Activated CD4-positive, alpha-beta T cell treated with anti-CD3 and anti-CD28 coated beads for 48 hours (primary cell): Measurements from ENCODE around the gene STAT3.
"Not testable (repeated sequence)": the region's sequence is repeated elsewhere in the genome, so short reads cannot be mapped to it uniquely, and the experiment has no call there.

Experiments
- DNase-seq: peaks from one replicate; pipeline ENCODE4 v3.0.0-alpha.2; 2020

The STAT3 gene

GRCh38 chr17:42312285-42313130, 75.7 kb downstream of the STAT3 start:
- DNase-seq = peak; percentile 89

GRCh38 chr17:42312035-42312284, 76.3 kb downstream of the STAT3 start:
- DNase-seq = no peak

DNA sequence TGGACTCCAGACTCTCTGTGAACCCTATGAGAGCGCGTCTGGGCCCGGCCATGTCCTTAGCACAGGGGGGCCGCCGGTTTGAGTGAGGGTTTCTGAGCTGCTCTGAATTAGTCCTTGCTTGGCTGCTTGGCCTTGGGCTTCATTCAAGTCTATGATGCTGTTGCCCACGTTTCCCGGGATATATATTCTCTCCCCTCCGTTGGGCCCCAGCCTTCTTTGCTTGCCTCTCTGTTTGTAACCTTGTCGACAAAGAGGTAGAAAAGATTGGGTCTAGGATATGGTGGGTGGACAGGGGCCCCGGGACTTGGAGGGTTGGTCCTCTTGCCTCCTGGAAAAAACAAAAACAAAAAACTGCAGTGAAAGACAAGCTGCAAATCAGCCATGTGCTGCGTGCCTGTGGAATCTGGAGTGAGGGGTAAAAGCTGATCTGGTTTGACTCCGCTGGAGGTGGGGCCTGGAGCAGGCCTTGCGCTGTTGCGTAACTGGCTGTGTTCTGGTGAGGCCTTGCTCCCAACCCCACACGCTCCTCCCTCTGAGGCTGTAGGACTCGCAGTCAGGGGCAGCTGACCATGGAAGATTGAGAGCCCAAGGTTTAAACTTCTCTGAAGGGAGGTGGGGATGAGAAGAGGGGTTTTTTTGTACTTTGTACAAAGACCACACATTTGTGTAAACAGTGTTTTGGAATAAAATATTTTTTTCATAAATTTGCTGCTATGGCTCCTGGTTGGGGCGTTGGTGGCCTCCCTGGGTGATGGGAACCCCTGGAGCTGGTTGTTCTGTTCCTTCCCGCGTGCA, 76.8 kb downstream of the STAT3 start:
- DNase-seq = peak; percentile 52

GRCh38 chr17:42310787-42311215, 77.4 kb downstream of the STAT3 start:
- peak; percentile 52 for DNase-seq

DNA sequence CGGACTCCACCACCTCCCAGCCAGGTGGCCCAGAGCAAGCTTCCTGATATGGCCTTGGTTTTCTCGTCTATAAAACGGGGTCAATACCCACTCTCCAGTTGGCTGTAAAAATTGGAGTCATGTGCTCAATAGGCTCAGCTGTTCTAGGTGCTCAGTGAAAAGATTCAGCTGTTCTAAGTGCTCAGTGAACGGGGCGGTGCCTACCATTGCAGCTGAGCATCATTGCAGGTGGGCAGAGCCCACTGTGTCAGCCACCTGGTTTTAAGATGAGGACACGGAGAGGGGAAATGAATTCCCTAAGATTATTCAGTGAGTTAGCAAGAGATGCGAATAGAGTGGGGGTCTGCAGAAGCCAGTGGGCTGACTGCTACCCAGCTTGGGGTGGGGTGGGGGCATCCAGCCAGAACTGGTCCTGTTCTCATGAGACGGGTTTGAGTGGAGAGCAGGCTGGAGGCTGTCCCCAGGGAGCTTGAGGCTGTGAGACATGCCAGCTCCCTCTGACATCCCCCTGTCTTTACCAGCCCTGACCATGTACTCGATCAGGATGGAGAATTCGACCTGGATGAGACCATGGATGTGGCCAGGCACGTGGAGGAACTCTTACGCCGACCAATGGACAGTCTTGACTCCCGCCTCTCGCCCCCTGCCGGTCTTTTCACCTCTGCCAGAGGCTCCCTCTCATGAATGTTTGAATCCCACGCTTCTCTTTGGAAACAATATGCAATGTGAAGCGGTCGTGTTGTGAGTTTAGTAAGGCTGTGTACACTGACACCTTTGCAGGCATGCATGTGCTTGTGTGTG, 78.1 kb downstream of the STAT3 start:
- no peak for DNase-seq

DNA sequence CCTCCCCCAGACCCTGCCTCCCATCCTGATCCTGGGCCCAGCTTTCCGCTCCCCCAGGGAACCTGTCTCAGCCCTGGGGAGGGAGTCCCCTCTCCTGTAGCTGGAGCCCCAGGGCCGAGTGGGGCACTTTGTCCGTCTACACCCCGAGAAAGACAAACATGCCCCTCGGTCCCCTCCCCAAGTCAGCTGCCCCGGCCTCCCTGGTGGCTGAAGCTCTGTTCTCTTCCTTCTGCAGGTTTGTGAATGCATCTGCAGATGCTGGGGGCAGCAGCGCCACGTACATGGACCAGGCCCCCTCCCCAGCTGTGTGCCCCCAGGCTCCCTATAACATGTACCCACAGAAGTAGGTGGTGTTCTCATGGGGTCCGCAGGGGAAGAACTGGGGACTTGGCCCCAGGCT, 79.1 kb downstream of the STAT3 start:
- DNase-seq = no peak

DNA sequence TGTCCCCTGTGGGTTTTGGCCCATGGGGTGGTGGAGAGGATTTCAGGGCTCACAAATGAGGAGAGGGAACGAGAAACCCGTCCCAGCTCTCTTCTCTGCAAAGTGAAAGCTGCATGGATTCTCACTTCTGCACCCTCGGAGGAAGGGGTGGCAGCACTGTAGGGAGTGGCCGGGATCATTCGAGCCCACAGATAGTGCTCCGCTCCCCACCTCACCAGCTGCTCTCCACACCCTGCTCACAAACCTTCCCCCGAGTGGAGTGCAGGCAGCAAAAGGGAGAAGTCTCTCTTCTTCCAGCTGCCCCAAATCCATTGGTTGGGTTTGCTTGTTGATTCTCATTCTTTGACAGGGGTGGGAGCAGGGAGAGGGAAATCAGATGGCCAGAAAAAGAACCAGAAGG, 79.8 kb downstream of the STAT3 start:
- DNase-seq = no peak

DNA sequence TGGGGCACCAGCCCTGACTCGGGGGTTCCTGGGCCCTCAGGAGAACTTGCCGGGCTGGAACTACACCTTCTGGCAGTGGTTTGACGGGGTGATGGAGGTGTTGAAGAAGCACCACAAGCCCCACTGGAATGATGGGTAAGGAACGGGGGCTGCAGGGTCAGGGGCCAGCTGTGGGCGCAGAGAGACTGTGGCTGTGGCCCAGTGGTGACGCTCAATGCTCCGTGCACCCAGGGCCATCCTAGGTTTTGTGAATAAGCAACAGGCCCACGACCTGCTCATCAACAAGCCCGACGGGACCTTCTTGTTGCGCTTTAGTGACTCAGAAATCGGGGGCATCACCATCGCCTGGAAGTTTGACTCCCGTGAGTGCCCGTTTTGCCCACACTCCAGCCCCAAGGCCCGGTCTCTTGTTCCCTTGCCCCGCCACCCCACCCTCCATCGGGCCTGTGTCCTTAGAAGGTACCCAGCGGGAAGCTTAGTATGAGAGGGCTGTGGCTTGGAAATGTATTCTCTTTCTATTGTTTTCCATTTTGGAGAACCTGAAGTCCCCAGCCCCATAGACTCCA, 80.8 kb downstream of the STAT3 start:
- no peak for DNase-seq

GRCh38 chr17:42306385-42306667, 81.9 kb downstream of the STAT3 start:
- DNase-seq = no peak

GRCh38 chr17:42305543-42306384, 82.5 kb downstream of the STAT3 start:
- peak; percentile 40 for DNase-seq

DNA sequence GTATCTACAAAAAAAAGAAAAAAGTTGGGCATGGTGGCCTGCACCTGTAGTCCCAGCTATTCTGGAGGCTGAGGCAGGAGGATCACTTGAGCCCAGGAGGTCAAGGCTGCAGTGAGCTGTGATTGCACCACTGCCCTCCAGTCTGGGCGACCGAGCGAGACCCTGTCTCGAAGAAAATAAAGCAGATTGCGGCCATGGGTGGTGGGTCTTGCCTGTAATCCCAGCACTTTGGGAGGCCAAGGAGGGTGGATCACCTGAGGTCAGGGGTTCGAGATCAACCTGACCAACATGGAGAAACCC, 83.3 kb downstream of the STAT3 start:
- not testable (repeated sequence) for DNase-seq

- no peak for DNase-seq
Measured at GRCh38 chr17:42304187-42305030, 83.8 kb downstream of the STAT3 start.

DNA sequence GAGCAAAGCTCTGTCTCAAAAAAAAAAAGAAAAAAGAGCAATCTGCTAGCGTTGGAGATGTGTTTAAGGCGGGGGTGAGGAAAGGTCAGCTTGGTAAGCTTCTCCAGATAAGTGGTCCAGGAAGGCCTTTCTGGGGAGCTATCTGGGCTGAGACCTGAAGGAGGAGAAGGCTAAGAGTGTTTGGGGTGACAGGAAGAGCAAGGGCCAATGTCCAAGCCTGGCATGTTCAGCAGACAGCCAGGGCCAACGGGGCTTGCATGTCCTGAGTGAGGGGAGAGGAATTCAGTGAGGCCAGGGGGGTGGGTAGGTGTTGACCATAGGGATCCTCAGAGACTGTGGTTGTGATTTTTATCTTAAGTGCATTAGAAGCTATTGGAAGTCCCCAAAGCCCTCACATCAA, 84.5 kb downstream of the STAT3 start:
- no peak for DNase-seq

GRCh38 chr17:42301022-42301421, 87.2 kb downstream of the STAT3 start:
- no peak for DNase-seq

- DNase-seq = not testable (repeated sequence)
Measured at GRCh38 chr17:42299913-42300312, 88.3 kb downstream of the STAT3 start.

DNA sequence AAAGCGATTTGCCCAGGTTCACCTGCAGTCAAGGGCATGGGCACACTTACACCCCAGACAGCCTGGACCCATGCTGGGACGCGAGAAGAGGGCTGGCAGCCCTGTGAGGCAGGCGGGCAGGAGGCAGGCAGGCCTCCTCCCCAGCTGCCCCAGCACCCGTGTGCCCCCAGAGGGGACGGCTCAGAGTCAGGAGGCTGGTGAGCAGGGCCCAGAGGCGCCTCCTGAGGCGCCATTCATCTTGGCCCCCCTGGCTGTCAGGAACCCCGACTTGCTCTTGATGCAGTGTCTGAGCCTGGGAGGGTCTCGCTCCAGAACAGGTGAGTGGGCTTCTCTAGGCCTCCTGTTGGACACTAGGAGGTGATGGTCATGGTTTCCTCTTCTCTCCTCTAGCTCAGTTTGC, 88.9 kb downstream of the STAT3 start:
- not testable (repeated sequence) for DNase-seq

- not testable (repeated sequence) for DNase-seq
Measured at GRCh38 chr17:42297775-42298174, 90.5 kb downstream of the STAT3 start.

- no peak for DNase-seq
Measured at GRCh38 chr17:42296012-42296411, 92.2 kb downstream of the STAT3 start.

- DNase-seq = no peak
Measured at GRCh38 chr17:42294469-42295398, 93.5 kb downstream of the STAT3 start.

DNA sequence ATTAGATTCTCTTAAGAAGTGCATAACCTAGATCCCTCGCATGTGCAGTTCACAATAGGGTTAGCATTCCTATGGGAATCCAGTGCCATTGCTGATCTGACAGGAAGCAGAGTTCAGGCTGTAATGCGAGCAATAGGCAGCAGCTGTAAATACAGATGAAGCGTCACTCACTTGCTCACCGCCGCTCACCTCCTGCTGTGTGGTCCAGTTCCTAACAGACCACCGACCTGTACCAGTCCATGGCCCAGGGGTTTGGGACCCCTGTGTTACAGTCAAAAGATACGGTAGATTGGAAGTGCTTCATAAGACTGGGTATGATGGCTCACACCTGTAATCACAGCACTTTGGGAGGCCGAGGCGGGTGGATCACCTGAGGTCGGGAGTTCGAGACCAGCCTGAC, 97.1 kb downstream of the STAT3 start:
- no peak for DNase-seq

GRCh38 chr17:42290577-42290976, 97.7 kb downstream of the STAT3 start:
- DNase-seq = no peak
